Neural progenitor cell (in vitro differentiated cells): ENCODE results near the gene UTP3. TPM values are rescaled to one million over a fixed set of nuclear protein-coding genes. Genes with fewer than 3 reads are reported as not detected.

Experiments used
- DNase-seq: peaks from one replicate; pipeline ENCODE4 v3.0.0-alpha.2; 2016; ENCODE audit warnings: low spot score
- H2AFZ ChIP-seq: fragments of 200-600 bp; sonication (generic); replicated peaks from 2 replicates; pipeline ENCODE4 v1.6.1; 2016; ENCODE audit warnings: antibody characterized with exemption
- H3F3A ChIP-seq: fragments of 200-600 bp; sonication (generic); 2 replicates; pipeline ENCODE4 v1.6.1; 2016; ENCODE audit warnings: antibody characterized with exemption, low read depth
- H3K27ac ChIP-seq: fragments of 200-600 bp; sonication (generic); 2 replicates; pipeline ENCODE4 v1.5.1; 2016; ENCODE audit warnings: mild to moderate bottlenecking
- H3K27me3 ChIP-seq: fragments of 200-600 bp; sonication (generic); 2 replicates; pipeline ENCODE4 v1.6.1; 2016; ENCODE audit warnings: mild to moderate bottlenecking, moderate library complexity
- H3K36me3 ChIP-seq: fragments of 200-600 bp; sonication (generic); 2 replicates; pipeline ENCODE4 v1.5.1; 2016
- H3K4me1 ChIP-seq: fragments of 200-600 bp; sonication (generic); 2 replicates; pipeline ENCODE4 v1.6.1; 2016; ENCODE audit warnings: mixed run types
- H3K4me2 ChIP-seq: fragments of 200-600 bp; sonication (generic); 2 replicates; pipeline ENCODE4 v1.6.1; 2016
- H3K4me3 ChIP-seq: fragments of 200-600 bp; sonication (generic); 2 replicates; pipeline ENCODE4 v1.5.1; 2016
- H3K79me2 ChIP-seq: fragments of 200-600 bp; sonication (generic); 2 replicates; pipeline ENCODE4 v1.6.1; 2016; ENCODE audit warnings: low read depth
- H3K9ac ChIP-seq: fragments of 200-600 bp; sonication (generic); 2 replicates; pipeline ENCODE4 v1.6.1; 2016
- H3K9me3 ChIP-seq: fragments of 200-600 bp; sonication (generic); 2 replicates; pipeline ENCODE4 v1.5.1; 2016; ENCODE audit warnings: low read depth
- H4K20me1 ChIP-seq: fragments of 200-600 bp; sonication (generic); 2 replicates; pipeline ENCODE4 v1.6.1; 2016; ENCODE audit warnings: low read depth
- H3K27ac Mint-ChIP-seq: 3 replicates; pipeline ENCODE4 v1.8.0; 2021; ENCODE audit warnings: mixed read lengths
- H3K27me3 Mint-ChIP-seq: 2 replicates; pipeline ENCODE4 v1.8.0; 2022; ENCODE audit warnings: low read depth, mild to moderate bottlenecking, inconsistent platforms, moderate library complexity, mixed read lengths; ENCODE audit not compliant: insufficient read depth
- H3K36me3 Mint-ChIP-seq: 3 replicates; pipeline ENCODE4 v1.8.0; 2021; ENCODE audit warnings: mixed read lengths
- H3K4me1 Mint-ChIP-seq: 3 replicates; pipeline ENCODE4 v1.8.0; 2021; ENCODE audit warnings: mixed read lengths
- H3K4me3 Mint-ChIP-seq: 3 replicates; pipeline ENCODE4 v1.8.0; 2021; ENCODE audit warnings: mild to moderate bottlenecking, moderate library complexity, mixed read lengths
- H3K9me3 Mint-ChIP-seq: 3 replicates; pipeline ENCODE4 v1.8.0; 2020; ENCODE audit warnings: mixed read lengths
- EZH2 ChIP-seq: fragments of 200-600 bp; sonication (generic); IDR thresholded peaks from 2 replicates; pipeline ENCODE4 v1.6.1; 2017; ENCODE audit warnings: antibody characterized with exemption, mild to moderate bottlenecking, moderate library complexity
- EZH2phosphoT487 ChIP-seq: fragments of 200-600 bp; sonication (generic); IDR thresholded peaks from 2 replicates; pipeline ENCODE4 v1.6.1; 2017; ENCODE audit warnings: antibody characterized with exemption
- small RNA-seq: library from RNA; depleted of rRNA; stranded (forward); fragments of <200 nt; gene quantifications from one replicate; pipeline ENCODE3, GENCODE V24; 2015
- total RNA-seq: library from RNA; depleted of rRNA; stranded (reverse); fragments of >200 nt; gene quantifications from 2 replicates; pipeline ENCODE4 v1.2.3, GENCODE V29; 2015; ENCODE audit warnings: low replicate concordance
- TF ChIP-seq, protein P1 (sequence below): fragments of 200-600 bp; sonication (generic); IDR thresholded peaks from 2 replicates; pipeline ENCODE4 v1.5.1; 2017; ENCODE audit warnings: antibody characterized with exemption, mild to moderate bottlenecking

The UTP3 gene
- total RNA-seq, 1 donor from 2014 or later = 19.8 TPM

DNA sequence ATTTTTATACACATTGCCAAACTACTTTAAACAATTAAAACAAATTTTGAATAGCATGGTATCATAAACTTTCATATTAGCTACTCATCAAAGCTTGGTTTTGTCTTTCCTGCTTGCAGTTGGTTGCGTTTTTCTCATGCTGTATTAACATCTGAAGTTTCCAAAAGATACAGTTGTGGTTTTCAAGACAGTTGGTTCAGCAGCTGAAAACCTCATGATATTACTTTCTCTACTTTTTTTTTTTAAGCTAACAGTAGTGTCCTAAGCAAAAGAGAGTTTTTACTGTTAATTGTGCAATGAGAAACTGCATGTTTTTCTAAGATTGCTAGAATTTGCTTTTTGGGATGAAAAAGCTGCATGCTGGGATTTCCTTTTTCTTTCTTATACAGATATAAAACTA lies 48.7 kb downstream of the UTP3 start:
- peaks cover 36% of the 10 kb centered on the region for H4K20me1 ChIP-seq
- H3K79me2 ChIP-seq = peaks cover 64% of the 10 kb centered on the region
- no peak for DNase-seq
- no peaks in the 10 kb centered on the region for H3K27me3 ChIP-seq
- H3K4me2 ChIP-seq = no peak overlapping the region
- H3K9me3 ChIP-seq = no peaks in the 10 kb centered on the region
- peaks cover 5% of the 10 kb centered on the region for H3K36me3 Mint-ChIP-seq
- no peak overlapping the region for H3K27ac Mint-ChIP-seq
- peaks cover 27% of the 10 kb centered on the region for H3K4me1 Mint-ChIP-seq
- no peak overlapping the region for H3K27ac ChIP-seq
- no peaks in the 10 kb centered on the region for H3K27me3 Mint-ChIP-seq
- peaks cover 6% of the 10 kb centered on the region for H3F3A ChIP-seq
- no peaks in the 10 kb centered on the region for H3K36me3 ChIP-seq
- H2AFZ ChIP-seq = no peak overlapping the region
- H3K9me3 Mint-ChIP-seq = no peaks in the 10 kb centered on the region
- TF ChIP-seq, protein P1, sequence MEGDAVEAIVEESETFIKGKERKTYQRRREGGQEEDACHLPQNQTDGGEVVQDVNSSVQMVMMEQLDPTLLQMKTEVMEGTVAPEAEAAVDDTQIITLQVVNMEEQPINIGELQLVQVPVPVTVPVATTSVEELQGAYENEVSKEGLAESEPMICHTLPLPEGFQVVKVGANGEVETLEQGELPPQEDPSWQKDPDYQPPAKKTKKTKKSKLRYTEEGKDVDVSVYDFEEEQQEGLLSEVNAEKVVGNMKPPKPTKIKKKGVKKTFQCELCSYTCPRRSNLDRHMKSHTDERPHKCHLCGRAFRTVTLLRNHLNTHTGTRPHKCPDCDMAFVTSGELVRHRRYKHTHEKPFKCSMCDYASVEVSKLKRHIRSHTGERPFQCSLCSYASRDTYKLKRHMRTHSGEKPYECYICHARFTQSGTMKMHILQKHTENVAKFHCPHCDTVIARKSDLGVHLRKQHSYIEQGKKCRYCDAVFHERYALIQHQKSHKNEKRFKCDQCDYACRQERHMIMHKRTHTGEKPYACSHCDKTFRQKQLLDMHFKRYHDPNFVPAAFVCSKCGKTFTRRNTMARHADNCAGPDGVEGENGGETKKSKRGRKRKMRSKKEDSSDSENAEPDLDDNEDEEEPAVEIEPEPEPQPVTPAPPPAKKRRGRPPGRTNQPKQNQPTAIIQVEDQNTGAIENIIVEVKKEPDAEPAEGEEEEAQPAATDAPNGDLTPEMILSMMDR = no peak
- no peak for TF ChIP-seq EZH2phosphoT487
- TF ChIP-seq EZH2 = no peak
- no peak overlapping the region for H3K9ac ChIP-seq
- peaks cover 36% of the 10 kb centered on the region for H3K4me1 ChIP-seq
- no peak overlapping the region for H3K4me3 ChIP-seq
- no peak overlapping the region for H3K4me3 Mint-ChIP-seq

DNA sequence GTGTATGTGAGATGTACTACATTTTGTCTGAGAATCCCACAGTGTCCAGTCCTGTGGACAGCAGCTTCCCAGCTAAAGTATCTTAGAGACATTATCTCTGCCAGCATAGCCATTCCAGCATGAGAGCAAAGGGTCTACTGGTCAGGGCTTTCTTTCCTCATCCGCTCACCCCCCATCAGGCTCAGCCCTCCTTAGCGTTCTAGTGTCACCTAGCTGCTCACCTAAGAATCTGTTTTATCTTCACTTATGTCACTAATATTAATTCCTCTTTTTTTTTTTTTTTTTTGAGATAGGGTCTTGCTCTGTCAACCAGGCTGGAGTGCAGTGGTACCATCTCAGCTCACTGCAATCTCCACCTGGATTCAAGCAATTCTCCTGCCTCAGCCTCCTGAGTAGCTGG lies 49.1 kb downstream of the UTP3 start:
- Histone ChIP-seq H3K4me1 (peaks cover 40% of the 10 kb centered on the region), H3K4me3 (no peak overlapping the region), H3K9me3 (no peaks in the 10 kb centered on the region), H3K4me2 (no peak overlapping the region), H2AFZ (no peak overlapping the region), H4K20me1 (peaks cover 40% of the 10 kb centered on the region), H3K36me3 (no peaks in the 10 kb centered on the region), H3K27me3 (no peaks in the 10 kb centered on the region), H3K79me2 (peaks cover 65% of the 10 kb centered on the region), H3K9ac (no peak overlapping the region), H3F3A (peaks cover 6% of the 10 kb centered on the region), H3K27ac (no peak overlapping the region)
- Mint-ChIP-seq H3K9me3 (no peaks in the 10 kb centered on the region), H3K4me3 (no peak overlapping the region), H3K27me3 (no peaks in the 10 kb centered on the region), H3K27ac (no peak overlapping the region), H3K4me1 (peaks cover 31% of the 10 kb centered on the region), H3K36me3 (peaks cover 1% of the 10 kb centered on the region)
- no peak for DNase-seq
- TF ChIP-seq EZH2 (no peak), EZH2phosphoT487 (no peak)
- TF ChIP-seq, protein P1 = no peak

DNA sequence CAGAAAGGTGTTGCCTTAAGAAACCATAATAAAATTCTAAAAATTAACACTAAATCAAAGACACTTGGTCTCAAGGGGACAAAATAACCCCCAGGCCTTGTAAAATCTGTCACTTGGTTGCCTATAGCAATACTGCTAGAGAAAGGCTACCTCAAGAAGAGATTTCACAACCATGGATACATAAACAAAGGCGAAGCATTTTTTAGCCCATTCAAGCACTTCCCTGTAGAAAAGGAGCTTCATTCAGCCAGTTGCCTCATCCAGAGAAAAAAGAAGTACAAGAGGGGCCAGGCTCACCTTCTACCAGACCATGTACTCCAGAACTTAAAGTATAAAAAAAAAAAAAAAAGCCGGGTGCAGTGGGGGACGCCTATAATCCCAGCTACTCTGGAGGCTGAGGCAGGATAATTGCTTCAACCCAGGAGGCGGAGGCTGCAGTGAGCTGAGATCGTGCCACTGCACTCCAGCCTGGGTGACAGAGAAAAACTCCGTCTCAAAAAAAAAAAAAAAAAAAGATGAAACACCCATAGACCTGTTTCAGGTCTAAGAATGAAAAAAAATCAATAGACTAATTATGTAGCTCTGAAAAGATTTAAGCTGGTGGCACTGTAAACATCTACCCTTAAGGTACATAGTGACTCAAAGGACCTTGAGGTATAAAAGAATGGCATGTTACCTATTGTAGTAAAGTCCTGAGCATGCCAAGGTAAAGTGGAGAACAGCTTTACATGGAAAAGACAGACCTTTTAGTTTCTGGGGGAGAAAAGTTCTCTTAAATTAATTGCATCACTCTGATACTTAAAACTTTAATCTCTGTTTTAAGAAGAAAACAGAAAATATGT lies 51.4 kb downstream of the UTP3 start:
- Mint-ChIP-seq H3K27ac (no peak overlapping the region), H3K36me3 (no peaks in the 10 kb centered on the region), H3K27me3 (no peaks in the 10 kb centered on the region), H3K9me3 (no peaks in the 10 kb centered on the region), H3K4me1 (peaks cover 28% of the 10 kb centered on the region), H3K4me3 (no peak overlapping the region)
- H4K20me1 ChIP-seq = peaks cover 44% of the 10 kb centered on the region
- peaks cover 33% of the 10 kb centered on the region for H3K4me1 ChIP-seq
- no peaks in the 10 kb centered on the region for H3K27me3 ChIP-seq
- no peaks in the 10 kb centered on the region for H3K36me3 ChIP-seq
- DNase-seq = peak; percentile 26
- H3K9me3 ChIP-seq = no peaks in the 10 kb centered on the region
- no peak overlapping the region for H2AFZ ChIP-seq
- TF ChIP-seq EZH2 (no peak), EZH2phosphoT487 (no peak)
- TF ChIP-seq, protein P1 = no peak
- no peak overlapping the region for H3K4me3 ChIP-seq
- H3K79me2 ChIP-seq = peaks cover 84% of the 10 kb centered on the region
- H3K4me2 ChIP-seq = peak overlapping the region; percentile 60
- H3F3A ChIP-seq = peaks cover 6% of the 10 kb centered on the region
- H3K27ac ChIP-seq = peak overlapping the region; percentile 14
- no peak overlapping the region for H3K9ac ChIP-seq

Small RNA genes within 50 kb of the gene (small RNA-seq; reads per million reads assigned to genes)
- gene RNU6-520P = not detected
- not detected for gene RNU6-784P

Other genes starting within 250 kb of the UTP3 start
- not detected in 2 replicates for gene MUC7, start 216.3 kb upstream of the UTP3 start, total RNA-seq
- gene AMTN, start 170.0 kb upstream of the UTP3 start, total RNA-seq = not detected in 2 replicates
- gene AMBN, start 96.3 kb upstream of the UTP3 start, total RNA-seq = 0.15 TPM in 1 of 2 replicates, not detected in the other
- gene ENAM, start 59.8 kb upstream of the UTP3 start, total RNA-seq = not detected in 2 replicates
- gene JCHAIN, start 22.0 kb upstream of the UTP3 start, total RNA-seq = 0.09 TPM in 1 of 2 replicates, not detected in the other
- 63.2 and 80.9 TPM in 2 replicates for gene RUFY3, start 33.4 kb downstream of the UTP3 start, total RNA-seq
- gene GRSF1, start 151.4 kb downstream of the UTP3 start, total RNA-seq = 87.4 and 136 TPM in 2 replicates
- gene MOB1B, start 213.8 kb downstream of the UTP3 start, total RNA-seq = 18.9 and 30.6 TPM in 2 replicates